HepG2 (cell line): Measurements from ENCODE around the gene IDUA. TPM values are rescaled to one million over a fixed set of nuclear protein-coding genes. Genes with fewer than 3 reads are reported as not detected.

Source experiments
- ATAC-seq: fragments of 200-7000 bp; cut with Tn5 transposase; 3 replicates; pipeline ENCODE4 v1.9.1; 2020; ENCODE audit warnings: mild to moderate bottlenecking, moderate library complexity
- BruUV-seq: library from RNA; stranded (reverse); fragments of 400-500 nt; replicated peaks from 2 replicates; lab custom pipeline; 2021; lab: Mats Ljungman, UMichigan
- CTCF ChIA-PET: fragments of 300-600 bp; formaldehyde crosslinking; extraction: SDS; loops from one replicate; lab custom pipeline; 2021; ENCODE audit warnings: low total read pairs, inconsistent platforms, low intra/inter-chr PET ratio; lab: Yijun Ruan, JAX
- POLR2A ChIA-PET: fragments of 350-600 bp; sonication (Branson Sonifier 250); formaldehyde crosslinking; loops from one replicate; lab custom pipeline; 2020; ENCODE audit warnings: antibody characterized with exemption, inconsistent platforms; lab: Yijun Ruan, JAX
- DNase-seq: peaks from one replicate; pipeline ENCODE4 v3.0.0-alpha.2; 2015; ENCODE audit warnings: low spot score
- FAIRE-seq: peaks from 3 replicates; lab custom pipeline; 2011; peaks lifted over from hg19 to GRCh38; lab: Jason Lieb, UNC
- H2AFZ ChIP-seq: one replicate; pipeline ENCODE4 v1.6.1; 2011; ENCODE audit warnings: low read length, inconsistent platforms
- H3K27ac ChIP-seq: fragments of 300-600 bp; 3 replicates; pipeline ENCODE4 v1.8.0; 2011; ENCODE audit warnings: mixed run types, mild to moderate bottlenecking, mixed read lengths, low read length, inconsistent platforms; ENCODE audit not compliant: insufficient read depth; ENCODE audit errors: extremely low read length
- H3K27me3 ChIP-seq, 2 experiments: fragments of 200-600 bp in 1 of 2; 2 replicates in 1 of 2; 3 replicates in 1 of 2; pipeline versions ENCODE4 v1.6.0 to v1.8.0; 2011; ENCODE audit warnings: low read length in 2 of 2, mild to moderate bottlenecking in 2 of 2, moderate library complexity in 2 of 2, inconsistent platforms in 1 of 2; ENCODE audit not compliant: insufficient read depth in 2 of 2, control insufficient read depth in 1 of 2
- H3K36me3 ChIP-seq, 2 experiments: fragments of 200-600 bp in 1 of 2; replicated peaks in 1 of 2; 2 replicates in 1 of 2; 3 replicates in 1 of 2; pipeline versions ENCODE4 v1.5.1 to v1.8.0; 2011; ENCODE audit warnings: low read length in 2 of 2, inconsistent platforms in 1 of 2; ENCODE audit not compliant: insufficient read depth in 2 of 2, control insufficient read depth in 1 of 2
- H3K4me1 ChIP-seq: 2 replicates; pipeline ENCODE4 v1.5.1; 2012; ENCODE audit warnings: low read length, inconsistent platforms; ENCODE audit not compliant: insufficient read depth
- H3K4me2 ChIP-seq: 2 replicates; pipeline ENCODE4 v1.6.0; 2011; ENCODE audit warnings: low read depth, low read length, inconsistent platforms
- H3K4me3 ChIP-seq, 3 experiments: fragments of 200-600 bp in 1 of 3; sonication (generic), shearing (Covaris generic) in 1 of 3; replicated peaks in 1 of 3; 2 replicates each; pipeline ENCODE4 v1.5.1; 2011 to 2016; ENCODE audit warnings: low read length in 3 of 3, inconsistent platforms in 2 of 3, low read depth in 2 of 3, mild to moderate bottlenecking in 2 of 3, control low read depth in 1 of 3, mixed read lengths in 1 of 3; ENCODE audit not compliant: insufficient read depth in 1 of 3
- H3K79me2 ChIP-seq: one replicate; pipeline ENCODE4 v1.6.1; 2011; ENCODE audit warnings: low read length, inconsistent platforms; ENCODE audit not compliant: insufficient read depth
- H3K9ac ChIP-seq: 2 replicates; pipeline ENCODE4 v1.6.0; 2011; ENCODE audit warnings: mild to moderate bottlenecking, low read depth, low read length, inconsistent platforms; ENCODE audit not compliant: insufficient read depth
- H3K9me3 ChIP-seq: 2 replicates; pipeline ENCODE4 v1.5.1; 2012; ENCODE audit warnings: mild to moderate bottlenecking, low read length
- H4K20me1 ChIP-seq: 2 replicates; pipeline ENCODE4 v1.6.0; 2011; ENCODE audit warnings: inconsistent platforms, mild to moderate bottlenecking, low read length, moderate library complexity; ENCODE audit not compliant: insufficient read depth
- FOXA1 ChIP-seq, 2 experiments: fragments of 450-650 bp in 1 of 2; sonication (generic) in 1 of 2; formaldehyde crosslinking in 1 of 2; IDR thresholded peaks; 2 replicates each; pipeline versions ENCODE4 v1.4.0 to v1.6.1; 2016 to 2020; ENCODE audit warnings: missing genetic modification reagents in 1 of 2
- MIXL1 ChIP-seq: IDR thresholded peaks from 2 replicates; pipeline ENCODE4 v1.6.1; 2016
- TAF15 ChIP-seq: fragments of 200-400 bp; formaldehyde crosslinking; IDR thresholded peaks from one replicate; pipeline ENCODE4 v1.6.1; 2018; ENCODE audit warnings: mild to moderate bottlenecking, low read depth, low read length; ENCODE audit not compliant: poor library complexity, severe bottlenecking
- USF2 ChIP-seq, 2 experiments: sonication (generic) in 1 of 2; formaldehyde crosslinking in 1 of 2; IDR thresholded peaks; 2 replicates each; pipeline versions ENCODE4 v1.5.1 to v1.6.1; 2011 to 2020; ENCODE audit warnings: borderline replicate concordance in 1 of 2, low read depth in 1 of 2, low read length in 1 of 2, mild to moderate bottlenecking in 1 of 2, missing genetic modification reagents in 1 of 2, moderate library complexity in 1 of 2
- ZFP36 ChIP-seq: fragments of 150-350 bp; IDR thresholded peaks from 2 replicates; pipeline ENCODE4 v1.6.1; 2018; ENCODE audit warnings: borderline replicate concordance, low read length, low read depth; ENCODE audit not compliant: partially characterized antibody
- ZNF44 ChIP-seq: sonication (generic); formaldehyde crosslinking; IDR thresholded peaks from 2 replicates; pipeline ENCODE4 v1.5.1; 2020; ENCODE audit warnings: mild to moderate bottlenecking, missing genetic modification reagents
- whole genome bisulfite sequencing: methylation state at CpG from one replicate; pipeline ENCODE4 v1.1.6; 2017; ENCODE audit warnings: low lambda C conversion rate; 5-methylcytosine and 5-hydroxymethylcytosine counted together
- in situ Hi-C: cut with HindIII; loops from 2 replicates; pipeline ENCODE4 v1.10.0; 2017; ENCODE audit warnings: low pct_unique_long_range_greater_than_20kb; ENCODE audit not compliant: extremely low pct_ligation_motif_present
- intact Hi-C: fragments of 100-400 bp; cut with micrococcal nuclease; formaldehyde crosslinking; loops from one replicate; pipeline ENCODE4 v1.10.0; 2022; ENCODE audit not compliant: unreplicated experiment
- polyA plus RNA-seq, 8 experiments: library from polyadenylated mRNA; depleted of rRNA in 3 of 8; stranded (reverse) in 7 of 8; unstranded in 1 of 8; fragments of >200 nt; fragmentation: Illumina TruSeq in 4 of 8; extraction: Trizol in 4 of 8; gene quantifications; 2 replicates each; pipeline versions ENCODE4 v1.2.1 to v1.2.3, GENCODE V29; 2011 to 2016; ENCODE audit warnings: low read depth in 4 of 8, missing spikeins in 1 of 8, mixed read lengths in 1 of 8; ENCODE audit not compliant: insufficient read depth in 1 of 8
- total RNA-seq, 5 experiments: library from RNA; depleted of rRNA; stranded (reverse); fragments of >200 nt; fragmentation: Illumina TruSeq; extraction: Trizol; gene quantifications; 2 replicates each; pipeline ENCODE4 v1.2.3, GENCODE V29; 2016; ENCODE audit warnings: low read depth in 1 of 5
- TF ChIP-seq, protein P1 (sequence below): sonication (generic); formaldehyde crosslinking; IDR thresholded peaks from 2 replicates; pipeline ENCODE4 v1.5.1; 2020; ENCODE audit warnings: mild to moderate bottlenecking, missing genetic modification reagents, moderate library complexity

IDUA gene
- total and polyA plus RNA-seq, 2 of the 13 experiments (the other 11 are each of a cell fraction or from before 2014, with no cell fraction given): 0.77 to 1.0 TPM

GRCh38 chr4:1047106-1047975, 60.5 kb downstream of the IDUA start:
- ATAC-seq: no peak
- Histone ChIP-seq H3K9me3 (no peaks in the 10 kb centered on the region), H3K9ac (no peak overlapping the region), H3K4me3 (no peak overlapping the region), H3K27ac (no peak overlapping the region), H3K4me1 (peaks cover 25% of the 10 kb centered on the region), H3K36me3 (no peaks in the 10 kb centered on the region), H2AFZ (no peak overlapping the region), H4K20me1 (peaks cover 27% of the 10 kb centered on the region; the same call in 1 of the 2 replicates), H3K27me3 (peaks cover 27 to 77% of the 10 kb centered on the region in 2 experiments), H3K79me2 (no peaks in the 10 kb centered on the region), H3K4me2 (no peak overlapping the region)
- in situ Hi-C loops: no loop called here
- intact Hi-C loops: no loop called here
- no TSS peak for BruUV-seq
- WGBS: 26% methylated on average over 15 of the region's 41 CpGs
- CTCF ChIA-PET: no interaction called here
- FAIRE-seq: no peak
- TF ChIP-seq, protein P1, sequence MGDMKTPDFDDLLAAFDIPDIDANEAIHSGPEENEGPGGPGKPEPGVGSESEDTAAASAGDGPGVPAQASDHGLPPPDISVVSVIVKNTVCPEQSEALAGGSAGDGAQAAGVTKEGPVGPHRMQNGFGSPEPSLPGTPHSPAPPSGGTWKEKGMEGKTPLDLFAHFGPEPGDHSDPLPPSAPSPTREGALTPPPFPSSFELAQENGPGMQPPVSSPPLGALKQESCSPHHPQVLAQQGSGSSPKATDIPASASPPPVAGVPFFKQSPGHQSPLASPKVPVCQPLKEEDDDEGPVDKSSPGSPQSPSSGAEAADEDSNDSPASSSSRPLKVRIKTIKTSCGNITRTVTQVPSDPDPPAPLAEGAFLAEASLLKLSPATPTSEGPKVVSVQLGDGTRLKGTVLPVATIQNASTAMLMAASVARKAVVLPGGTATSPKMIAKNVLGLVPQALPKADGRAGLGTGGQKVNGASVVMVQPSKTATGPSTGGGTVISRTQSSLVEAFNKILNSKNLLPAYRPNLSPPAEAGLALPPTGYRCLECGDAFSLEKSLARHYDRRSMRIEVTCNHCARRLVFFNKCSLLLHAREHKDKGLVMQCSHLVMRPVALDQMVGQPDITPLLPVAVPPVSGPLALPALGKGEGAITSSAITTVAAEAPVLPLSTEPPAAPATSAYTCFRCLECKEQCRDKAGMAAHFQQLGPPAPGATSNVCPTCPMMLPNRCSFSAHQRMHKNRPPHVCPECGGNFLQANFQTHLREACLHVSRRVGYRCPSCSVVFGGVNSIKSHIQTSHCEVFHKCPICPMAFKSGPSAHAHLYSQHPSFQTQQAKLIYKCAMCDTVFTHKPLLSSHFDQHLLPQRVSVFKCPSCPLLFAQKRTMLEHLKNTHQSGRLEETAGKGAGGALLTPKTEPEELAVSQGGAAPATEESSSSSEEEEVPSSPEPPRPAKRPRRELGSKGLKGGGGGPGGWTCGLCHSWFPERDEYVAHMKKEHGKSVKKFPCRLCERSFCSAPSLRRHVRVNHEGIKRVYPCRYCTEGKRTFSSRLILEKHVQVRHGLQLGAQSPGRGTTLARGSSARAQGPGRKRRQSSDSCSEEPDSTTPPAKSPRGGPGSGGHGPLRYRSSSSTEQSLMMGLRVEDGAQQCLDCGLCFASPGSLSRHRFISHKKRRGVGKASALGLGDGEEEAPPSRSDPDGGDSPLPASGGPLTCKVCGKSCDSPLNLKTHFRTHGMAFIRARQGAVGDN (CRISPR knock-in tag): peak; percentile 10; the same call in 1 of the 2 replicates
- TF ChIP-seq ZNF44 (CRISPR knock-in tag): no peak
- no peak for TF ChIP-seq FOXA1 (IDR thresholded peaks at IDR 0.05)
- TF ChIP-seq FOXA1 (CRISPR knock-in tag; IDR thresholded peaks at IDR 0.05): 0 out of 2 replicates have a peak, but pooled peaks have one; percentile 22
- TF ChIP-seq TAF15: no peak
- peak; percentile 19 for TF ChIP-seq ZFP36
- TF ChIP-seq MIXL1 (CRISPR knock-in tag): no peak
- TF ChIP-seq USF2 (IDR thresholded peaks at IDR 0.05; ENCODE audit: low read depth, low read length): no peak
- no peak for TF ChIP-seq USF2 (CRISPR knock-in tag; IDR thresholded peaks at IDR 0.05; ENCODE audit: borderline replicate concordance)
- POLR2A ChIA-PET: no interaction called here
- DNase-seq: no peak
